Measurements from ENCODE around the gene PI4K2A. TPM values are rescaled to one million over a fixed set of nuclear protein-coding genes. Genes with fewer than 3 reads are reported as not detected.

The PI4K2A gene
- total RNA-seq, 2 experiments from 2014 or later, result 8.4 to 8.5 TPM

- intact Hi-C loops (cut with micrococcal nuclease), result no loop called here
- peaks cover 10% of the 10 kb centered on the region for H3K36me3 Mint-ChIP-seq (ENCODE audit: low read depth)
- POLR2A ChIA-PET, result no interaction called here
- no peaks in the 10 kb centered on the region for H3K9me3 Mint-ChIP-seq
- CTCF ChIA-PET, result interaction anchor here (0.9 kb wide), 1 partner anchor 12 kb away, joined by 3 read pairs; no protein-coding TSS in a partner anchor
- H3K27me3 Mint-ChIP-seq, result no peaks in the 10 kb centered on the region
- peaks cover 17% of the 10 kb centered on the region for H3K4me1 Mint-ChIP-seq (ENCODE audit: low read depth)
- H3K4me3 Mint-ChIP-seq, result no peak overlapping the region
- no peak overlapping the region for H3K27ac Mint-ChIP-seq
- no peak for TF ChIP-seq CTCF (IDR thresholded peaks at IDR 0.05)
- DNase-seq (no peak), ATAC-seq (no peak)
Measured at GRCh38 chr10:97651773-97652172, 11.3 kb downstream of the PI4K2A start.

- Mint-ChIP-seq H3K9me3 (no peaks in the 10 kb centered on the region), H3K27me3 (no peaks in the 10 kb centered on the region), H3K4me1 (ENCODE audit: low read depth) (no peaks in the 10 kb centered on the region), H3K27ac (no peak overlapping the region), H3K4me3 (no peak overlapping the region), H3K36me3 (ENCODE audit: low read depth) (peaks cover 17% of the 10 kb centered on the region)
- TF ChIP-seq CTCF (IDR thresholded peaks at IDR 0.05), result no peak
- CTCF ChIA-PET, result no interaction called here
- DNase-seq (no peak), ATAC-seq (no peak)
- intact Hi-C loops (cut with micrococcal nuclease), result no loop called here
- POLR2A ChIA-PET, result no interaction called here
Measured at GRCh38 chr10:97656777-97657176, 16.3 kb downstream of the PI4K2A start.

- no peak overlapping the region for H3K4me3 Mint-ChIP-seq
- POLR2A ChIA-PET, result interaction anchor here (0.7 kb wide), 1 partner anchor 54 kb away, joined by 3 read pairs; no protein-coding TSS in a partner anchor
- no peak overlapping the region for H3K27ac Mint-ChIP-seq
- H3K9me3 Mint-ChIP-seq, result no peaks in the 10 kb centered on the region
- H3K36me3 Mint-ChIP-seq (ENCODE audit: low read depth), result peaks cover 12% of the 10 kb centered on the region
- intact Hi-C loops (cut with micrococcal nuclease), result no loop called here
- no peak for ATAC-seq
- CTCF ChIA-PET, result interaction anchor here (0.7 to 2.3 kb wide), 3 partner anchors 17 to 133 kb away, joined by 3 to 10 read pairs (median 3); no protein-coding TSS in a partner anchor
- no peaks in the 10 kb centered on the region for H3K27me3 Mint-ChIP-seq
- H3K4me1 Mint-ChIP-seq (ENCODE audit: low read depth), result no peaks in the 10 kb centered on the region
- no peak for DNase-seq
- no peak for TF ChIP-seq CTCF (IDR thresholded peaks at IDR 0.05)
Measured at GRCh38 chr10:97659589-97659988, 19.1 kb downstream of the PI4K2A start.

GRCh38 chr10:97664282-97664850 is 23.9 kb downstream of the PI4K2A start:
- TF ChIP-seq CTCF (IDR thresholded peaks at IDR 0.05), result no peak
- Mint-ChIP-seq H3K36me3 (ENCODE audit: low read depth) (peaks cover 16% of the 10 kb centered on the region), H3K4me1 (ENCODE audit: low read depth) (no peaks in the 10 kb centered on the region), H3K4me3 (no peak overlapping the region), H3K27me3 (no peaks in the 10 kb centered on the region), H3K27ac (no peak overlapping the region), H3K9me3 (no peaks in the 10 kb centered on the region)
- ATAC-seq (no peak), DNase-seq (no peak)
- ChIA-PET POLR2A (no interaction called here), CTCF (interaction anchor here (1.0 to 4.4 kb wide), 2 partner anchors 12 to 45 kb away, joined by 3 to 19 read pairs; no protein-coding TSS in a partner anchor)
- intact Hi-C loops (cut with micrococcal nuclease), result no loop called here

- H3K9me3 Mint-ChIP-seq, result no peaks in the 10 kb centered on the region
- no peak overlapping the region for H3K4me3 Mint-ChIP-seq
- ChIA-PET POLR2A (no interaction called here), CTCF (interaction anchor here (2.5 to 4.4 kb wide), 2 partner anchors 10 to 20 kb away, joined by 10 to 19 read pairs; partner anchors contain the start of gene AVPI1)
- no peaks in the 10 kb centered on the region for H3K27me3 Mint-ChIP-seq
- no peak overlapping the region for H3K27ac Mint-ChIP-seq
- intact Hi-C loops (cut with micrococcal nuclease), result no loop called here
- TF ChIP-seq CTCF (IDR thresholded peaks at IDR 0.05), result no peak
- no peaks in the 10 kb centered on the region for H3K4me1 Mint-ChIP-seq (ENCODE audit: low read depth)
- DNase-seq, result no peak
- H3K36me3 Mint-ChIP-seq (ENCODE audit: low read depth), result peaks cover 13% of the 10 kb centered on the region
- ATAC-seq, result no peak
Measured at GRCh38 chr10:97666992-97667391, 26.5 kb downstream of the PI4K2A start.
